NOMO-1 treated with DMSO at 0.1 percent for 48 hours (cell line): ENCODE data around the gene NAXE.
"Not testable (repeated sequence)": the region's sequence is repeated elsewhere in the genome, so short reads cannot be mapped to it uniquely, and the experiment has no call there.

Experiments
- DNase-seq: peaks from one replicate; lab custom pipeline; 2025; ENCODE audit not compliant: unreplicated experiment; lab: John Stamatoyannopoulos, UW

NAXE gene

GRCh38 chr1:156592910-156593660, 1.5 kb downstream of the NAXE start:
- no peak for DNase-seq

- no peak for DNase-seq
Observed at GRCh38 chr1:156593661-156593989, 2.0 kb downstream of the NAXE start.

- no peak for DNase-seq
Observed at GRCh38 chr1:156594190-156594589, 2.6 kb downstream of the NAXE start.

GRCh38 chr1:156595016-156595415, 3.4 kb downstream of the NAXE start:
- DNase-seq = no peak

- no peak for DNase-seq
Observed at GRCh38 chr1:156596426-156596825, 4.8 kb downstream of the NAXE start.

- DNase-seq = no peak
Observed at GRCh38 chr1:156598125-156598524, 6.5 kb downstream of the NAXE start.

- no peak for DNase-seq
Observed at GRCh38 chr1:156598731-156599432, 7.3 kb downstream of the NAXE start.

GRCh38 chr1:156599811-156600210, 8.2 kb downstream of the NAXE start:
- peak; percentile 76 for DNase-seq

GRCh38 chr1:156600733-156601121, 9.2 kb downstream of the NAXE start:
- no peak for DNase-seq

- peak; percentile 69 for DNase-seq
Observed at GRCh38 chr1:156601122-156601830, 9.7 kb downstream of the NAXE start, which contains the start of gene GPATCH4. TSS of gene GPATCH4 (minus strand) at chr1:156601479.

GRCh38 chr1:156601892-156602291, 10.3 kb downstream of the NAXE start:
- DNase-seq = no peak

GRCh38 chr1:156602557-156602993, 11.0 kb downstream of the NAXE start:
- DNase-seq = no peak

GRCh38 chr1:156607344-156607743, 15.8 kb downstream of the NAXE start:
- DNase-seq = not testable (repeated sequence)

- peak; percentile 89 for DNase-seq
Observed at GRCh38 chr1:156608036-156608674, 16.6 kb downstream of the NAXE start.

- DNase-seq = peak; percentile 26
Observed at GRCh38 chr1:156608981-156609380, 17.4 kb downstream of the NAXE start.

GRCh38 chr1:156610072-156610471, 18.5 kb downstream of the NAXE start:
- not testable (repeated sequence) for DNase-seq

- peak; percentile 32 for DNase-seq
Observed at GRCh38 chr1:156612666-156613065, 21.1 kb downstream of the NAXE start.

GRCh38 chr1:156615946-156616345, 24.4 kb downstream of the NAXE start:
- no peak for DNase-seq

GRCh38 chr1:156616463-156616862, 24.9 kb downstream of the NAXE start:
- no peak for DNase-seq

GRCh38 chr1:156618853-156619581, 27.4 kb downstream of the NAXE start, which contains the start of gene HAPLN2:
TSS of gene HAPLN2 (plus strand) at chr1:156619415. CDS start at chr1:156623491, 4,076 bp downstream.
- no peak for DNase-seq

- DNase-seq = no peak
Observed at GRCh38 chr1:156619582-156619955, 28.0 kb downstream of the NAXE start.
